ENCODE results near the gene U2AF2. TPM values are rescaled to one million over a fixed set of nuclear protein-coding genes. Genes with fewer than 3 reads are reported as not detected.
A peak's percentile ranks its signal among the peaks of the same experiment; 100 is the strongest.

The U2AF2 gene
- polyA plus RNA-seq, 1 donor (not counting 4 experiments of a cell fraction or from before 2014, with no cell fraction given) = 109 TPM

GRCh38 chr19:55638864-55639359 is 15.9 kb upstream of the U2AF2 start:
- no peak overlapping the region for H3K4me2 ChIP-seq (ENCODE audit: control insufficient read depth, extremely low read depth, insufficient read depth, low read depth, low read length)
- H4K20me1 ChIP-seq (ENCODE audit: control insufficient read depth, extremely low read depth, insufficient read depth, low read length) = no peaks in the 10 kb centered on the region
- TF ChIP-seq EZH2 (IDR thresholded peaks at IDR 0.05; ENCODE audit: low read length) (no peak), CTCF (optimal IDR thresholded peaks at IDR 0.05 in 1 of 3, IDR thresholded peaks at IDR 0.05 in 1 of 3, conservative IDR thresholded peaks at IDR 0.05 in 1 of 3; ENCODE audit: extremely low read depth in 1 of 3, insufficient read depth in 2 of 3, low read length in 3 of 3) (peak; percentile 49 to 71 (median 54))
- no peaks in the 10 kb centered on the region for H3K9me3 ChIP-seq (ENCODE audit: control insufficient read depth, low read depth, low read length)
- H3K27ac ChIP-seq (ENCODE audit: control insufficient read depth, insufficient read depth, low read length) = no peak overlapping the region
- dilution Hi-C loops (cut with MboI; ENCODE audit: extremely low pct_ligation_motif_present, low sequenced_read_pairs) = no loop called here
- peaks cover 48% of the 10 kb centered on the region for H3K79me2 ChIP-seq (ENCODE audit: control insufficient read depth, insufficient read depth, low read length)
- no peak overlapping the region for H2AFZ ChIP-seq (ENCODE audit: control insufficient read depth, low read length)
- peaks cover 0 to 2% of the 10 kb centered on the region in 2 experiments for H3K36me3 ChIP-seq (ENCODE audit: control insufficient read depth in 2 of 2, extremely low read depth in 1 of 2, insufficient read depth in 2 of 2, low read length in 2 of 2)
- H3K9ac ChIP-seq (ENCODE audit: control insufficient read depth, extremely low read depth, insufficient read depth, low read length) = no peak overlapping the region
- no peak for FAIRE-seq
- peaks cover 32% of the 10 kb centered on the region for H3K4me1 ChIP-seq (ENCODE audit: control insufficient read depth, extremely low read depth, insufficient read depth, low read length)
- H3K9me1 ChIP-seq (ENCODE audit: control insufficient read depth, extremely low read depth, insufficient read depth, low read length) = peaks cover 2% of the 10 kb centered on the region
- no peaks in the 10 kb centered on the region for H3K27me3 ChIP-seq (ENCODE audit: control insufficient read depth, extremely low read depth, insufficient read depth, low read length)
- no peak for DNase-seq (ENCODE audit: low read depth, low spot score)
- H3K4me3 ChIP-seq (ENCODE audit: control insufficient read depth in 2 of 3, extremely low read depth in 1 of 3, insufficient read depth in 2 of 3, low read depth in 1 of 3, low read length in 3 of 3) = no peak overlapping the region

- DNase-seq (ENCODE audit: low read depth, low spot score) = no peak
- FAIRE-seq = no peak
- peak overlapping the region; percentile 79 for H3K4me2 ChIP-seq (ENCODE audit: control insufficient read depth, extremely low read depth, insufficient read depth, low read depth, low read length)
- TF ChIP-seq CTCF (optimal IDR thresholded peaks at IDR 0.05 in 1 of 3, IDR thresholded peaks at IDR 0.05 in 1 of 3, conservative IDR thresholded peaks at IDR 0.05 in 1 of 3; ENCODE audit: extremely low read depth in 1 of 3, insufficient read depth in 2 of 3, low read length in 3 of 3) (peak; percentile 61 to 85 (median 78)), EZH2 (IDR thresholded peaks at IDR 0.05; ENCODE audit: low read length) (no peak)
- peak overlapping the region; percentile 58 for H3K27ac ChIP-seq (ENCODE audit: control insufficient read depth, insufficient read depth, low read length)
- H3K4me3 ChIP-seq (ENCODE audit: control insufficient read depth in 2 of 3, extremely low read depth in 1 of 3, insufficient read depth in 2 of 3, low read depth in 1 of 3, low read length in 3 of 3) = peak overlapping the region; percentile 67 to 92 (median 74)
- H3K9me1 ChIP-seq (ENCODE audit: control insufficient read depth, extremely low read depth, insufficient read depth, low read length) = peaks cover 2% of the 10 kb centered on the region
- H2AFZ ChIP-seq (ENCODE audit: control insufficient read depth, low read length) = peak overlapping the region; percentile 69
- peaks cover 2 to 10% of the 10 kb centered on the region in 2 experiments for H3K36me3 ChIP-seq (ENCODE audit: control insufficient read depth in 2 of 2, extremely low read depth in 1 of 2, insufficient read depth in 2 of 2, low read length in 2 of 2)
- H3K79me2 ChIP-seq (ENCODE audit: control insufficient read depth, insufficient read depth, low read length) = peaks cover 57% of the 10 kb centered on the region
- dilution Hi-C loops (cut with MboI; ENCODE audit: extremely low pct_ligation_motif_present, low sequenced_read_pairs) = no loop called here
- H4K20me1 ChIP-seq (ENCODE audit: control insufficient read depth, extremely low read depth, insufficient read depth, low read length) = no peaks in the 10 kb centered on the region
- peak overlapping the region; percentile 88 for H3K9ac ChIP-seq (ENCODE audit: control insufficient read depth, extremely low read depth, insufficient read depth, low read length)
- peaks cover 43% of the 10 kb centered on the region for H3K4me1 ChIP-seq (ENCODE audit: control insufficient read depth, extremely low read depth, insufficient read depth, low read length)
- no peaks in the 10 kb centered on the region for H3K9me3 ChIP-seq (ENCODE audit: control insufficient read depth, low read depth, low read length)
- H3K27me3 ChIP-seq (ENCODE audit: control insufficient read depth, extremely low read depth, insufficient read depth, low read length) = no peaks in the 10 kb centered on the region
Measured at GRCh38 chr19:55640043-55640576, 14.7 kb upstream of the U2AF2 start.

Data from keratinocyte (primary cell).